SKM-1 (cell line): ENCODE measurements around the gene IFIT5.
"Not testable (repeated sequence)": the region's sequence is repeated elsewhere in the genome, so short reads cannot be mapped to it uniquely, and the experiment has no call there.

Experiments
- DNase-seq: peaks from one replicate; lab custom pipeline; 2025; ENCODE audit not compliant: unreplicated experiment; lab: John Stamatoyannopoulos, UW

IFIT5 gene

DNA sequence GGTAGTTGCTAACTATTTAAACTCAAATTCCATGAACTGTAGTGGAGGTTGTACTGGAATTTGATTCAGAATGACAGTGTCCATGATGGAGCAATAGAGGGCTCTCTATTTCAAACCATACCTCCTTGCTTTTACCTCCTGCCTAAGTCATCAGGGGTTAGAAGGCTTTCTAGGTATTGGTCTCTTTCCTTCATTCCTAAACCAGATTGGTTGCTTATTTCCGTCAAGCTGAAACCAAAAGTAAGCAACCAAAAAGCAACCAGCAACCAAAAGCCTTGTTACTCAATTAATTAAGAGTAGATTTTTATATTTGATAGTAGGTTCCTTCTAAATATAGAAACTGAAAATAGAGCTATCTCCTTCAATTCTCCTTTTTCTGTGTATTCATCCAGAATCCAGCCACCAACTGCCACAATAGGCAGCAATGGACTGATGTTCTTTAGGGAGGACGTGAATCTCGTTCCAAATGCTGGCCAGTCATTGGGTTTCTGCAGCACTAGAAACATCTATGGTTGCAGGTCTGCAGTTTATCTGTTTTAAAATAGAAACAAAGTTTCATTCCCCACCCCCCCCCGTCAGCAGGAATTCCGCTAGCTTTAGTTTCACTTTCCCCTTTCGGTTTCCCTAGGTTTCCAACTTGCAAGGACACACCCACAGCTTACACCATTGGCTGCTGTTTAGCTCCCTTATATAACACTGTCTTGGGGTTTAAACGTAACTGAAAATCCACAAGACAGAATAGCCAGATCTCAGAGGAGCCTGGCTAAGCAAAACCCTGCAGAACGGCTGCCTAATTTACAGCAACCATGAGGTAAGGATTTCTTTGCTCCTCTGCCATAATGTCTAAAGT lies 22.2 kb upstream of the IFIT5 start, which contains the start of gene IFIT1:
Gene IFIT1 (plus strand): TSS at position 717 of the 850 bp plus-strand sequence. CDS start 90 bp downstream, at position 807.
- DNase-seq = no peak

DNA sequence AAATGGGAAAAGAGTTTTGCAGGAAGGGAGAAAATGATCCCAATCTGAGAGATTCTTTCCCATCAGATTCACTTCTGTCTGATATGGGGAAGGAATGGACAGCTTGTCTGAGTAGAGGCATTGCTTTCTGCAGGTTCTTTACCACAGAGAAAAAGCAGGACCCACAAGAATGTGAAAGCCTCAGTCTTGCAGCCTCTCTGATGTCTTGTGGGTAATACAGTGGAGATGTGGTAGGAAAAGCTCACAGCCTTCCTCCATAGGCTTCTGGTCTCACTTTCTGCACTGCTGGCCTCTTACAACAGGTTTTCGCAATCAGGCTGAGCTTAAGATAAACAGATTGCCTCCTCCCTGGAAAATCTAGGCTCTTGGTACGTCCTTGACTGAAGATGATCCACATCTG lies 21.4 kb upstream of the IFIT5 start:
- peak; percentile 21 for DNase-seq

DNA sequence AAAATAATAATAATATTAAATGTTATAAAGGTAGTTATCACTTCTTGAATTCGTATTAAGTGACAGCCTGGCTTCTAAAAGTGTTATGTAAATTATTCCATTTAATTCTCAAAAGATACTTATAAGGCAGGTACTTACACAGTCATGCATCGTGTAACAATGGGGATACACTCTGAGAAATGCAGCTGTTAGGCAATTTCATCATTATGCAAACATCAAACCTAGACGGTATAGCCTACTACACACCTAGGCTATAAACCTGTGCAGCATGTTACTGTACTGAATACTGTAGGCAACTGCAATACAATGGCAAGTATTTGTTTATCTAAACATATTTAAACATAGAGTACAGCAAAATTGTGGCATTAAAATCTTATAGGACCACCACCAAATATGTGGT lies 20.5 kb upstream of the IFIT5 start:
- no peak for DNase-seq

DNA sequence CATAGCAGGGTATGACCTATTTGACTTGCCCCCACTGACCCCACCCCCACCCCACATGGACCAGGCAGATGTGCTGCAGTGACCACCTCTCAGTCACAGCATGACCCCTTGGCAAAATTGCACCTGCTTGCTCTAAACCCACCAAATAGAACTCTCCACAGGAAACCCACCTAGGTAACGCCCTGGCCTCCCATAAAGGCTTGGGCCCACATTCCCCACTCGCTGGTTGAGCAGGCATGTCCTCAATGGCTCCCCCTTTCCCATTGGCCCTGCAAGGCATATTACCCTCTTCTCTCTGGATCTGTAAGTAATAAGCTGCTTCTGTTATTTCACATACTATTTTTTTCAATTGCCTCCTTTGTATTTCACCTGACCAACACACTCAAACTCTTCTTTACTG lies 19.2 kb upstream of the IFIT5 start:
- no peak for DNase-seq

DNA sequence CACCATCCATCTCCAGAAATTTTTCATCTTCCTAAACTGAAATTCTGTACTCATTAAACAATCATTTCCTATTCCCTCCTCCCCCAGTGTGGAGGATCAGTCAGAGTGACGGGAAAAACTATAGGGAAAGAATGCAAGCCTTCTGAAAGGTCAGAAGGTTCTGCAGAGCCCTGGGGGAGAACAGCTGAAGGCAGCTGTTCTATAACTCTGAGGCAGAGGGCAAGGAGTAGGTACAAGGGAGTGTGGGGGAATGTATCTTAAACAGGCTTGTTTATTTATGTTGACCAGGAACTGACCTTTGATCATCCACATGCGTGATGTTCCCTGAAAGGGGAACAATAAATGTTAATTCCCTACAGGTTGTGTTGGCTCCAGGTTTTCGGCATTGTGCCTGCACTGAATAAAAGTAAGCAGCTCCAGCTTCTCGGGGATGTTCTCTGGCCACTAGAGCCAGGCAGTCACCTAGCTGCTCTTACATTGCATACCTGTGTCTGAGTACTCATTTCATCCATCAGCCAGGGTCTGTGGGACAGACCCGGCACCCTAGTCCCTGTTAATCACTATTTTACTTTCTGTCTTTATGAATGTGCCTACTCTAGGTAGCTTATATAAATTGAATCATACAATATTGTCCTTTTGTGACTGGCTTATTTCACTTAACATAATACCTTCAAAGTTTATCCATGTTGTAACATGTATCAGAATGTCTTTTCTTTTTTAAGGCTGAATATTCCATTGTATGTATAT lies 16.2 kb upstream of the IFIT5 start:
- no peak for DNase-seq

DNA sequence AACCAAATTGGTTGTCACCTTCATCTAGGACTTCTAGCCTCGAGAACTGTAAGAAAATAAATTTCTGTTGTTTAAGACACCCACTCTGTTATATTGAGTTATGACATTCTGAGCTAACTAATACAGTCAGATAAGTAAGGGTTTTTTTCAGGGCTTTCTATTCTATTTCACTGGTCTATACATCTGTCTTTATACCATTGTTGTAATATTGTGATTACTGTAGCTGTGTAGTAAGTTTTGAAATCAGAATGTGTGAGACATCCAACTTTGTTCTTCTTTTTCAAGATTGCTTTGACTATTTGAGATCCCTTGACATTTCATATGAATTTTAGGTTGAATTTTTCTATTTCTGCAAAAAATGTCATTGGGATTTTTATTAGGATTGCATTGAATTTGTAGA lies 14.4 kb upstream of the IFIT5 start:
- no peak for DNase-seq

DNA sequence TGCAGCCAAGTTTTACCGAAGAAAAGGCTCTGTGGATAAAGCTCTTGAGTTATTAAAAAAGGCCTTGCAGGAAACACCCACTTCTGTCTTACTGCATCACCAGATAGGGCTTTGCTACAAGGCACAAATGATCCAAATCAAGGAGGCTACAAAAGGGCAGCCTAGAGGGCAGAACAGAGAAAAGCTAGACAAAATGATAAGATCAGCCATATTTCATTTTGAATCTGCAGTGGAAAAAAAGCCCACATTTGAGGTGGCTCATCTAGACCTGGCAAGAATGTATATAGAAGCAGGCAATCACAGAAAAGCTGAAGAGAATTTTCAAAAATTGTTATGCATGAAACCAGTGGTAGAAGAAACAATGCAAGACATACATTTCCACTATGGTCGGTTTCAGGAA lies 11.3 kb upstream of the IFIT5 start:
- no peak for DNase-seq

DNA sequence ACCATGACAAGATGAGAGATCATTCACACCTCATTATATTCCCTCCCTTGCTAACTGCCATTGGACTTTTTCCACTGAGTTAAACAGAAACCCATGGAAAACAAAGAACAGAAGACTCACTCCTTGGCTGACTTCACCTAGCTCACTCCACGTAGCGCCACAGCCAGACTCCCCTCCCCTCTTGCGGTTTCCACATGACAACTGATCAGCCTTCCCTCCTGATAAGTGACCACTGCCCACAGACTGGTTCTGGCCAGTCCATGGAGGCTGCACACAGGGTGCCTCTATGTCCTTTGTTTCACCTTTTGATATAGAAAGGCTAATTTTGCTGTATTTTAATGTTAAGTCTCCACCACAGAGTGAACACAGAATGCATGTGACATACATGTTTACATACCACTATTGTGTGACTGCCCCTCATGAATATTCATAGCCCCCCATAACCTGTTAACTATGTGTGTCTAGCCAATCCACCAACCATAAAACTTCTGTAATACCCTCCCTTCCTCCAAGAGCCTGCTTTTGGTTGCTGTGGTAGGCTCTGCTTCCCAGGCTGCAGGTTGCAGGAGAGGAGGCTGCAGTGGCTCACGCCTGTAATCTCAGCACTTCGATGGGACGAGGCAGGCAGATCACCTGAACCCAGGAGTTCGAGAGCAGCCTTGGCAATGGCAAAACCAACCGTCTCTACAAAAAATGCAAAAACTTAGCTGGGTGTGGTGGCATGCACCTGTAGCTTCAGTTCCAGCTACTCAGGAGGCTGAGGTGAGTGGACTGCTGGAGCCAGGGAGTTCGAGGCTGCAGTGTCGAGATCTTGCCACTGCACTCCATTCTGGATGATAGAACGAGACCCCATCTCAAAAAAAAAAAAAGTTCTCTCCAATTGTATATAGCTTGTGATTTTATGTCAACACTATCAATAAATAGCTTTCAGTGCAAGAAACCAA lies 10.0 kb upstream of the IFIT5 start:
- DNase-seq = no peak

DNA sequence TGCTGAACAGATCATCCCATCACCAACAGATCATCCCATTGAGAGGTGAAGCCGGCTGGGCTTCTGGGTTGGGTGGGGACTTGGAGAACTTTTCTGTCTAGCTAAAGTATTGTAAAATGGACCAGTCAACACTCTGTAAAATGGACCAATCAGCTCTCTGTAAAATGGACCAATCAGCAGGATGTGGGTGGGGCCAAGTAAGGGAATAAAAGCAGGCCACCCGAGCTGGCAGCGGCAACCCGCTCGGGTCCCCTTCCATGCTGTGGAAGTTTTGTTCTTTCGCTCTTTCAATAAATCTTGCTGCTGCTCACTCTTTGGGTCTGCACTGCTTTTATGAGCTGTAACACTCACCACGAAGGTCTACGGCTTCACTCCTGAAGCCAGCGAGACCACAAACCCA lies 8.2 kb upstream of the IFIT5 start:
- DNase-seq = not testable (repeated sequence)

DNA sequence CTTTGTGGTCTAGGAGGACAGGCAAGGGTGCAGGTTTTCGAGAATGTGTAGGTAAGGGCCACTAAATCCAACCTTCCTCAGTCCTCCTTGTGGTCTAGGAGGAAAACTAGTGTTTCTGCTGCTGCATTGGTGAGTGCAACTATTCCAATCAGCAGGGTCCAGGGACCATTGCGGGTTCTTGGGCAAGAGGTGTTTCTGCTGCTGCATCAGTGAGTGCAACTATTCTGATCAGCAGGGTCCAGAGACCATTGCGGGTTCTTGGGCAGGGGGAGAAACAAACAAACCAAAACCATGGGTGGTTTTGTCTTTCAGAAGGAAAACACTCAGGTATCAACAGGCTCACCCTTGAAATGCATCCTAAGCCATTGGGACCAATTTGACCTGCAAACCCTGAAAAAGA lies 6.6 kb upstream of the IFIT5 start:
- DNase-seq = not testable (repeated sequence)

DNA sequence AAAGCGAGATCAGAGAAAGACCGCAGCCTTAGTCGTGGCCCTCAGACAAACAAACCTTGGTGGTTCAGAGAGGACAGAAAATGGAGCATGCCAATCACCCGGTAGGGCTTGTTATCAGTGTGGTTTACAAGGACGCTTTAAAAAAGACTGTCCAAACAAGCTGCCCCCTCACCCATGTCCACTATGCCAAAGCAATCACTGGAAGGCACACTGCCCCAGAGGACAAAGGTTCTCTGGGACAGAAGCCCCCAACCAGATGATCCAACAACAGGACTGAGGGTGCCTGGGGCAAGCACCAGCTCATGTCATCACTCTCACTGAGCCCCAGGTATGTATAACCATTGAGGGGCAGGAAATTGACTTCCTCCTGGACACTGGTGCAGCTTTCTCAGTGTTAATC lies 5.1 kb upstream of the IFIT5 start:
- DNase-seq = not testable (repeated sequence)

DNA sequence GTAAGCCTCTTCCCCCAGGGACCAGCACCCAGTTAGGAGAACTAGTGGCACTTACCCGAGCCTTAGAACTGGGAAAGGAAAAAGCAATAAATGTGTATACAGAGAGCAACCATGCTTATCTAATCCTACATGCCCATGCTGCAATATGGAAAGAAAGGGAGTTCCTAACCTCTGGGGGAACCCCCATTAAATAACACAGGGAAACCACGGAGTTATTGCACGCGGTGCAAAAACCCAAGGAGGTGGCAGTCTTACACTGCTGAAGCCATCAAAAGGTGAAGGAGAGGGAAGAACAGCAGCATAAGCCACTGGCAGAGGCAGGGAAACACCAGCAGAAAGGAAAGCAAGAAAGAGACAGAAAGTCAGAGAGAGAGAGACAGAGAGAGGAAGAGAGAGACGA lies 3.8 kb upstream of the IFIT5 start:
- not testable (repeated sequence) for DNase-seq

DNA sequence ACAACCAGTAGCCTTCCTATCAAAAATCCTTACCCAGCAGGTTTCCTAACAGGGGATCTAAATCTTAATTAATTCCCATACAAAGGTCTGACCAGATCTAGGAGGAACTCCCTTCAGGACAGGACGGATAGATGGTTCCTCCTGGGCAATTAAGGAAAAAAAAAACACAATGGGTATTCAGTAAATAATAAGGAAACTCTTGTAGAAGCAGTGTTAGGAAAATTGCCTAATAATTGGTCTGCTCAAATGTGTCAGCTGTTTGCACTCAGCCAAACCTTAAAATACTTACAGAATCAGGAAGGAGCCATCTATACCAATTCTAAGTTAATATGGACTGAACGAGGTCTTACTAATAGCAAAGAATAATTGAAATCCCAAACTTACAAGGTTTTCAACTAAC lies 3.2 kb upstream of the IFIT5 start:
- not testable (repeated sequence) for DNase-seq

DNA sequence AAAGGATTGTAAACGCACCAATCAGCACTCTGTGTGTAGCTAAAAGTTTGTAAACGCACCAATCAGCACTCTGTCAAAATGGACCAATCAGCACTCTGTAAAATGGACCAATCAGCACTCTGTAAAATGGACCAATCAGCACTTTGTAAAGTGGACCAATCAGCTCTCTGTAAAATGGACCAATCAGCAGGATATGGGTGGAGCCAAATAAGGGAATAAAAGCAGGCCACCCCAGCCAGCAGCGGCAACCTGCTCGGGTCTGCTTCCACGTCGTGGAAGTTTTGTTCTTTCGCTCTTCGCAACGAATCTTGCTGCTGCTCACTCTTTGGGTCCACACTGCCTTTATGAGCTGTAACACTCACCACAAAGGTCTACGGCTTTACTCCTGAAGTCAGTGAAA lies 2.1 kb upstream of the IFIT5 start:
- not testable (repeated sequence) for DNase-seq

DNA sequence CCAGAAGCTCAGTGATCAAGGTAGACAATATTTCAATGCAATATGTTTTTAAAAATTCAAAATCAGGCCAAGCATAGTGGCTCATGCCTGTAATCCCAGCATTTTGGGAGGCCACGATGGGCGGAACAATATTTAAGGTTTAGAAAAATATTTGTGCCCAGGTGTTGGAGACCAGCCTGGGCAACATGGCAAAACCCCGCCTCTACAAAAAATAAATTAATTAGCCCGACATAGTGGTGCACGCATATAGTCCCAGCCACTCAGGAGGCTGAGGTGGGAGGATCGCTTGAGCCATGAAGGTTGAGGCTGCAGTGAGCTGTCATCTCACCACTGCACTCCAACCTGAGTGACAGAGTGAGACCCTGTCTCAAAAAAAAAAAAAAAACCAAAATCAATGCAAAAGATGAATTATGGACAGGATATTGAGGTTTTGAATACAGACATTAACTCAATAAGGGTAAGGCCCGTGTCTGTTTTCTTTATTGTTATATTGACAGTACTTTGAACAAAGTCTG lies 913 bp upstream of the IFIT5 start:
- DNase-seq = no peak

DNA sequence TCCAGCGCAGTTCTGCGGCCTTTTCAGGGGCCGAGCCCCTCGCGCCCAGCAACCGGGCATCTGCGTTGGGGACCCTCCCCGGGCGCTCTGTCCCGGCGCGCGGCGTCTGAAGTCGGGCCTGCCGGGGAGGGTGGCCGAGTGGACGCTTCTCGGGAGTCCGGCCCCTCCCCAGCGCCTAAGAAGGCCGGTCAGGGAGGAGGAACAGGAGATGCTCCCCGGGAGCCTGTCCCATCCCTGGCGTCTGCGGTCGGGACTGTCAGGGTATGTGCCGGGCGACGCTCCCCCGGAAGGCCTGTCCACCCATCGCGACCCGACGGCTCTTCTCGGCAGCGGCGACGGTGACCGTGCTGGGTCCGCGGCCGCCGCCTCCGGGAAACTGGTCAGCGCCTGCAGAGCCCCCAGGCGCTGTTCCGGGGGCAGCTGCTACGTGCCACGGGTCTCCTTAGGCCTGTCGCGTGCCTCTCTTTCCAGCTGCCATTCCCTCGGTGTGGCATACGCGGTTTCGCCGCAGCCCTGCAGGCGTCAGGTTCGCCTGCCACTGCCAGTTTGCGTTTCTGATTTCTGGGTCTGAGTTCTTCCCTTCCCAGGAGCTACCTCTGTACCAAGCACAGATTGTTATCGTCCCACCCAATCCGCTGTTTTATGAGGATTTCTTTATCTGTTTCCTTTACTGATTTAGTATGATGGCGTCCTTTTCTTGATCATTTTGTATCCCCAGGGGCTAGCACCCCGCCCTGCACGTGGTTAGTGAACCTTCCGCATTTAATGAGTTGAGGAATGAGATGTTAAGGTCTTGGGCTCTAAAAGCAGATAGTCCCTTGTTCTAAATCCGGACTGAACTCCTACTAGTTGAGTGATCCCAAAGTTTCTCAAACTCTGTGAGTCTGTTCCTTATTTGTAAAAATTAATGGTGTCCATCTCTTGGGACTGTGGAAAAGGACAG lies 782 bp downstream of the IFIT5 start:
- no peak for DNase-seq

DNA sequence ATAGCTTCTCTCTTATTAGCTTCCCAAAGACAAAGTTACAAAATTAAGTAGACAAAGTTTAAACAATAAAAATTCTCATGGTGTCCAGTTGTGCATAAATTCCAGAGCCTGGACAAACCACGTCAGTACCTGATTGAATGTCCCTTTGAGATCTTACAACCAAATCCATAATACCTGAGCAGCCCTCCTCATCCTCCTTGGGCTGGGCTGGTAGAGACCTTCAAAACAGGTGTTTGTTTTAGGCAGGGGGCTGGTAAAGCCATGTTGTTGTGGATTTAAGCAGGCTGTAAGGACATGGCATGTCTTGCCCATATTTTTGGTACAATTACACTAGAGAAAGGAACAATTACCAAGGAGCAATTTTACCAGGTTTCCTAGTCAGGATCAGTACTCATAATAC lies 2.1 kb downstream of the IFIT5 start:
- no peak for DNase-seq

DNA sequence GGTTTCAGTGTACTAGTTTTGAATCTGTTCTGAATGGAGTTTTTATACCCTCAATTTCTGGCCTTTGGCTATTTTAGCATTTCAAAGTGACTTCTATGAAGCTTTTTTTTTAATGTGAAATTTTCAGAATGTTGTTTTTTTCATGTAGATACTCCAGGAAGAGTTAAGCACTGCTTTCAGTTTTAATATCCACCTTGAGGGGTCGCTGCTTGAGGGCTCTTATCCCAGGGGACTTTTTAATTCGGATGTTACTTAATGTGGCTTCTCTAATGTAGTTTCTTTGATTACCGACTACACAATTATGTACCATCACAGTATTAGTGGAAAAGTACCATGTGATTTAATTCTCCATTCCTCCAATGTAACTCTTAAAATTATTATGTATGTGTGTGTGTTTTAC lies 5.2 kb downstream of the IFIT5 start:
- DNase-seq = no peak

DNA sequence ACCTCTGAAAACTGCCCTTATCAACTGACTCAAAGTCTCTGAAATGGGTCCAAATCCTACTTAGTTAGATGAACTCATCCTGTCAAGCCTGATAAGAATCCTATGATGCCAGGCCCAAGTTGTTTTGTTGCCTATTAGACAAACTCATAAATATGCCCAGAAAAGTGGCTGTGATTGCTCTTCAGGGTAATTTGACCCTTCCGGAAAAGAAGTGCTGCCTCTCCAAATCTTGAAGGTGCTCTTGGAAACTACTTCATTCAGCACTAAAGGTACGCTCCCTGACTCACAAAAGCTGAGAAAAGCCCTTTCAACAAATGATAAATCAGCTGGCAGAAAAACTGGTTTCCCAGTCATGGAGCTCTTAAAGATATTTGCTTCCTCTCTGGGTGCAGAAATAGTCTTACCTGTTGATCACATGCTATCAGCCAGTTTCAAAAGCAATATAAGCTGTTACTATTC lies 6.7 kb downstream of the IFIT5 start:
- DNase-seq = no peak

DNA sequence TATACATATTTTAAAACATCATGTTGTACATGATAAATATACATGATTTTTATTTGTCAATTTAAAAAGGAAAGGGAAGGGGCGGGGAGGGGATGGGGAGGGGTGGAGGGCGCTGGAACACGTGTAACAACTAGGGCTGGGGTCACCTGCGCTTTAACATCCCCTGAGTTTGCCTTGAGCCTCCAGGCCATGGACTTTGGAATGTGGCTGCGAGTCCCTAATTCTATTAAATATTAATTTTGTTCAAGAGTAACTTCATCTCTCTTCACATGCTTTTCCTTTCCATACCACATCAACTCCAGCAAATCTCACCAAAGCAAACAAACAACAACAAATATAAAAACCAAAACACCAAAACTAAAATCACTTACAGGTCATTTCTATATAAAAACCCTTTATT lies 10.6 kb downstream of the IFIT5 start:
- no peak for DNase-seq
